Fibroblast of pulmonary artery (primary cell): ENCODE data around the gene OXER1.
"Not testable (repeated sequence)": the region's sequence is repeated elsewhere in the genome, so short reads cannot be mapped to it uniquely, and the experiment has no call there.

Experiments
- DNase-seq: peaks from one replicate; pipeline ENCODE4 v3.0.0-alpha.2; 2010; ENCODE audit warnings: low read depth
- H3K4me3 ChIP-seq: replicated peaks from 2 replicates; pipeline ENCODE4 v1.5.1; 2011; ENCODE audit warnings: low read depth, mild to moderate bottlenecking, control low read depth, low read length, moderate library complexity
- CTCF ChIP-seq: IDR thresholded peaks from 2 replicates; pipeline ENCODE4 v1.5.1; 2011; ENCODE audit warnings: mild to moderate bottlenecking, control low read depth, low read length, inconsistent platforms; ENCODE audit errors: missing control alignments

The OXER1 gene

GRCh38 chr2:42742740-42743658 lies 20.9 kb downstream of the OXER1 start:
- TF ChIP-seq CTCF: no peak
- no peak for DNase-seq
- no peak overlapping the region for H3K4me3 ChIP-seq

- DNase-seq: no peak
- H3K4me3 ChIP-seq: no peak overlapping the region
- no peak for TF ChIP-seq CTCF
Measured at GRCh38 chr2:42741140-42741539, 22.8 kb downstream of the OXER1 start.

GRCh38 chr2:42736598-42737322 lies 27.2 kb downstream of the OXER1 start:
- H3K4me3 ChIP-seq: no peak overlapping the region
- no peak for TF ChIP-seq CTCF
- no peak for DNase-seq

- H3K4me3 ChIP-seq: no peak overlapping the region
- TF ChIP-seq CTCF: no peak
- no peak for DNase-seq
Measured at GRCh38 chr2:42733852-42734251, 30.1 kb downstream of the OXER1 start.

- DNase-seq, H3K4me3 ChIP-seq: not testable (repeated sequence)
Measured at GRCh38 chr2:42731316-42731715, 32.6 kb downstream of the OXER1 start.

GRCh38 chr2:42726680-42727079 lies 37.3 kb downstream of the OXER1 start:
- H3K4me3 ChIP-seq: no peak overlapping the region
- TF ChIP-seq CTCF: no peak
- no peak for DNase-seq

GRCh38 chr2:42725657-42726056 lies 38.3 kb downstream of the OXER1 start:
- no peak for TF ChIP-seq CTCF
- no peak for DNase-seq
- H3K4me3 ChIP-seq: no peak overlapping the region
